Iris pigment epithelial cell (primary cell): Measurements from ENCODE around the gene TMED10.

Source experiments
- DNase-seq: peaks from one replicate; pipeline ENCODE4 v3.0.0-alpha.2; 2011; ENCODE audit warnings: low read depth

TMED10 gene

GRCh38 chr14:75084513-75084912 is 91.9 kb downstream of the TMED10 start:
- no peak for DNase-seq

GRCh38 chr14:75083271-75083670 is 93.1 kb downstream of the TMED10 start:
- DNase-seq, result no peak

- no peak for DNase-seq
Observed at GRCh38 chr14:75081660-75082229, 94.7 kb downstream of the TMED10 start.
